ENCODE data around the gene WDFY4. TPM values are rescaled to one million over a fixed set of nuclear protein-coding genes. Genes with fewer than 3 reads are reported as not detected.

WDFY4 gene
- total RNA-seq, 4 donors from 2014 or later: 0.61 to 3.8 (median 0.88) TPM

- no peak for DNase-seq
- Histone ChIP-seq H3K9me3 (no peaks in the 10 kb centered on the region), H3K36me3 (no peaks in the 10 kb centered on the region), H3K27ac (no peak overlapping the region), H3K4me1 (no peaks in the 10 kb centered on the region), H3K4me3 (no peak overlapping the region), H3K27me3 (no peaks in the 10 kb centered on the region)
- intact Hi-C loops (cut with DNase I): no loop called here
- TF ChIP-seq CTCF (IDR thresholded peaks at IDR 0.05) (no peak), POLR2A (IDR thresholded peaks at IDR 0.05) (no peak)
- 77 to 84% methylated on average over 9 of the region's 9 CpGs for WGBS, 2 donors
Observed at GRCh38 chr10:49001402-49001801, 316.7 kb downstream of the WDFY4 start.

- intact Hi-C loops (cut with DNase I): no loop called here
- 65 to 82% methylated on average over 5 to 11 of the region's 17 CpGs for WGBS, 2 donors
- H3K9me3 ChIP-seq: no peaks in the 10 kb centered on the region
- no peak overlapping the region for H3K27ac ChIP-seq
- no peak overlapping the region for H3K4me3 ChIP-seq
- no peak for DNase-seq
- H3K4me1 ChIP-seq: no peaks in the 10 kb centered on the region
- TF ChIP-seq POLR2A (IDR thresholded peaks at IDR 0.05) (no peak), CTCF (IDR thresholded peaks at IDR 0.05) (no peak)
- no peaks in the 10 kb centered on the region for H3K27me3 ChIP-seq
- H3K36me3 ChIP-seq: no peaks in the 10 kb centered on the region
Observed at GRCh38 chr10:49001870-49002672, 317.4 kb downstream of the WDFY4 start.

- intact Hi-C loops (cut with DNase I): no loop called here
- 69 to 79% methylated on average over 5 of the region's 5 CpGs for WGBS, 2 donors
- Histone ChIP-seq H3K4me3 (no peak overlapping the region), H3K9me3 (no peaks in the 10 kb centered on the region), H3K27me3 (peaks cover 0 to 3% (median 0%) of the 10 kb centered on the region in 4 donors), H3K36me3 (no peaks in the 10 kb centered on the region), H3K27ac (no peak overlapping the region), H3K4me1 (peaks cover 0 to 18% (median 4%) of the 10 kb centered on the region in 3 donors)
- DNase-seq: no peak
- TF ChIP-seq CTCF (IDR thresholded peaks at IDR 0.05): no peak
- TF ChIP-seq POLR2A (IDR thresholded peaks at IDR 0.05): no peak
Observed at GRCh38 chr10:49005270-49005669, 320.6 kb downstream of the WDFY4 start.

GRCh38 chr10:49007129-49007528 lies 322.5 kb downstream of the WDFY4 start:
- DNase-seq: no peak
- no peak overlapping the region for H3K4me3 ChIP-seq
- H3K4me1 ChIP-seq: peaks cover 0 to 18% (median 4%) of the 10 kb centered on the region in 3 donors
- TF ChIP-seq POLR2A (IDR thresholded peaks at IDR 0.05): no peak
- no peak for TF ChIP-seq CTCF (IDR thresholded peaks at IDR 0.05)
- no peaks in the 10 kb centered on the region for H3K36me3 ChIP-seq
- peaks cover 0 to 3% (median 0%) of the 10 kb centered on the region in 4 donors for H3K27me3 ChIP-seq
- no peaks in the 10 kb centered on the region for H3K9me3 ChIP-seq
- 70 to 75% methylated on average over 5 of the region's 5 CpGs for WGBS, 2 donors
- no peak overlapping the region for H3K27ac ChIP-seq
- intact Hi-C loops (cut with DNase I): no loop called here

GRCh38 chr10:49008091-49008490 lies 323.4 kb downstream of the WDFY4 start:
- peaks cover 0 to 24% (median 4%) of the 10 kb centered on the region in 3 donors for H3K4me1 ChIP-seq
- DNase-seq: no peak

More at GRCh38 chr10:49008091-49008490, 323.4 kb downstream of the WDFY4 start:
- Histone ChIP-seq H3K27ac (no peak overlapping the region), H3K36me3 (no peaks in the 10 kb centered on the region), H3K9me3 (no peaks in the 10 kb centered on the region), H3K27me3 (peaks cover 0 to 3% (median 0%) of the 10 kb centered on the region in 4 donors), H3K4me3 (no peak overlapping the region)
- WGBS, 2 donors: 33 to 50% methylated on average over 1 of the region's 1 CpG
- intact Hi-C loops (cut with DNase I): no loop called here
- TF ChIP-seq CTCF (IDR thresholded peaks at IDR 0.05) (no peak), POLR2A (IDR thresholded peaks at IDR 0.05) (no peak)
